ENCODE measurements around the gene TAS1R3. TPM values are rescaled to one million over a fixed set of nuclear protein-coding genes. Genes with fewer than 3 reads are reported as not detected.

The TAS1R3 gene
- total and polyA plus RNA-seq, 10 of the 15 experiments (the other 5 are each of a cell fraction or from before 2014, with no cell fraction given) = 0.04 to 0.51 (median 0.08) TPM; not detected in 3

DNA sequence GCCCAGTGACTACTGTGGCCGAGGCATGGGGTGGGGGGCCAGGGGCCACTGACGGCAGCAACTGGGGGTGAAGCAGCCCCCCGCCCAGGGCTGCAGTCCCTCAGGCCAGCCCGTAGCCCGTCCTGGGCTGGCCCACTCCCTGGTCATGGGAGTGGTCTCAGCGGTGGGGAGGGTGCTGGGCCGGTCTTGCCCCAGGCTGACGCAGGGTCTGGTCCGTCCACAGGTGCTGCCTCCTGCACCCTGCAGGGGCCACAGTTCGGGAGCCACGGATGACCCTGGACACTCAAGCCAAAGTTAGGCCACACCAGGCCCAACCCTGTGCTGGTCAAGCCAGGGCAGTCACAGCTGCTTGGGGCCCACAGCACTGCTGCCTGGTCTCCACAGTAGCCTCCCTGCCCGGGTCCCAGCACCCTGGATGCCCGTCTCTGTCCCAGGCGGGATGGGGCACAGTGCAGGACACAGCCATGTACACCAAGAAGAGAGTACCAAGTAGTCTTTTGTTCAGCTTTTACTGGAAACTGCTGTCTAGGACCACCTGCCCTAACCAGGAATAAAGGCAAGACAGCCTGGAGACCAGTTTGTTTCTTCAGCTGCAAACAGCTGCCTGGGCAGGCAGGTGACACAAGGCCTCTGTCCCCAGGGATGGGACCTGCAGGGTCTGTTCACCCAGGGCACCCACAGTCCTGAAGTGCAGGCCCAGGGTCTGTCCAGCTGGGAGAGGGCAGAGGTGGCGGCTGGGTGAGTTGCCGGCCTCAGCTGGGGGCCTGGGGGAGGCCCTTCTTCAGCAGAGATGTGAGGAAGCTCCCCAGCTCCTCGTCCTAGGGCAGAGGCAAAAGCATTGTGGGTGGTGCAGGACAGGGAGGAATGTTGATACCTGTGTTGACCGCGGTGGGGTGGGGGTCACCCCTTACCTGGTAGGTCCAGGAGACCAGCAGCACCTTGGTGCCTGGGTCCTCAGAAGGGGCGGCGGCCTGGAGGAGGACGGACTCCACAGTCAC is 19.7 kb upstream of the TAS1R3 start:
- FAIRE-seq (no peak), ATAC-seq (no peak), DNase-seq (ENCODE audit: low read depth, low spot score) (no peak)
- no TSS peak for BruUV-seq (replicated peaks)
- peak; percentile 69 for TF ChIP-seq POLR2A (IDR thresholded peaks at IDR 0.05; ENCODE audit: low read depth, low read length)
- TF ChIP-seq TCF7 (IDR thresholded peaks at IDR 0.05; ENCODE audit: borderline replicate concordance) = no peak
- ChIA-PET SMC1A (ENCODE audit: uncharacterized antibody, unreplicated experiment) (no interaction called here), CTCF (no interaction called here), RAD21 (ENCODE audit: unreplicated experiment) (no interaction called here), POLR2A (interaction anchor here (0.6 kb wide), 1 partner anchor 38 kb away, joined by 5 read pairs; the partner anchor contains the start of gene UBE2J2)
- in situ Hi-C loops (cut with MboI) = no loop called here
- Histone ChIP-seq H3K4me3 (no peak overlapping the region), H3K27ac (ENCODE audit: control insufficient read depth, insufficient read depth) (no peak overlapping the region), H3K9me3 (replicated peaks; ENCODE audit: control insufficient read depth, insufficient read depth, low read length) (no peaks in the 10 kb centered on the region), H3K79me2 (ENCODE audit: control insufficient read depth, insufficient read depth, low read length) (peaks cover 16% of the 10 kb centered on the region), H4K20me1 (ENCODE audit: control insufficient read depth, insufficient read depth) (no peaks in the 10 kb centered on the region), H3K27me3 (replicated peaks in 1 of 2; ENCODE audit: control insufficient read depth in 2 of 2, insufficient read depth in 2 of 2, low read length in 1 of 2) (no peaks in the 10 kb centered on the region), H2AFZ (ENCODE audit: control insufficient read depth, low read depth, low read length) (no peak overlapping the region), H3K36me3 (ENCODE audit: control insufficient read depth in 2 of 2, insufficient read depth in 2 of 2, low read length in 1 of 2) (peaks cover 3 to 34% of the 10 kb centered on the region in 2 experiments; a peak in 3 of 4 replicates), H3K9ac (ENCODE audit: control insufficient read depth, insufficient read depth, low read length) (no peak overlapping the region), H3K4me1 (ENCODE audit: control insufficient read depth, insufficient read depth, low read length) (peaks cover 8% of the 10 kb centered on the region), H3K4me2 (ENCODE audit: control insufficient read depth, insufficient read depth) (no peak overlapping the region)
- intact Hi-C loops (cut with micrococcal nuclease; ENCODE audit: unreplicated experiment) = no loop called here
- 83% methylated on average over 13 of the region's 22 CpGs for WGBS (ENCODE audit: insufficient coverage, insufficient replicate concordance, low lambda C conversion rate, missing lambda C conversion rate)

DNA sequence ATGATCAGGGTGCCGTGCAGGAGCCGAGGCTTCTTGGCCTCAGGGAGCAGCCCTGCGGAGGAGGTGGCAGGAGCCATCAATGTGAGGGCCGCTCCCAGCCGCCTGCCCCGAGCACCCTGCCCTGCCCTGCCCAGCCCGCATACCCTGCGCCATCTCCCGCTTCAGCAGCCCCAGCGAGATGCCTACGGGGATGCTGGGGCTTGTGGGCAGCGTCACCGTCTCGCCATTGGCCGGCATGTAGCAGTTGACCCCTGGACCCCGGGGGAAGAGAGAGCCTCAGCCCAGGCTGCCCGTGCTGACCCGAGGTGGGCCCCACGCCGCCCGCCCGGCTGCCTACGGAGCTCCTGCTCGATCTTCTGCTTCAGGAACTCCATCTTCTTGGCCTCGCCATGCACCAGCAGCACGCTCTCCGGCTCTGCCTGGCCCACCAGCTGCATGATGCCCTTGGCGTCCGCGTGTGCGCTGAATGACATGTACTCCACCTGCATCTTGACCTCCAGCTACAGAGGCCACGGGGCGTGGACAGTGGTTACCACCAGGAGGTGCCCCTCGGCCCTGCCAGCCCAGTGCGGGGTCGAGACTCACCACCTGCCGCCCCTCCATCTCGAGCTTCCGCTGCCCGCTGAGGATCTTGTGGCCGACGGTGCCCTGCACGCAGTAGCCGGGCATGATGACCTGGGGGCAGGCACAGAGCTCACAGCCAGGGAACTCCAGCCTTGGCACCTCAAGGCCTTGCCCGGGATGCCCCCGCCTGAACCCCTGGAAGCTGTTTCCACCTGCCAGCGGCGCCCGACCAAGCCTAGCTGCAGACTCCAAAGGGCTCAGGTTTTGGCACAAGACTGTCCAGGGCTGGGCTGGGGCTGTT is 18.4 kb upstream of the TAS1R3 start:
- no peaks in the 10 kb centered on the region for H3K27me3 ChIP-seq (replicated peaks in 1 of 2; ENCODE audit: control insufficient read depth in 2 of 2, insufficient read depth in 2 of 2, low read length in 1 of 2)
- peaks cover 3 to 34% of the 10 kb centered on the region in 2 experiments; a peak in 3 of 4 replicates for H3K36me3 ChIP-seq (ENCODE audit: control insufficient read depth in 2 of 2, insufficient read depth in 2 of 2, low read length in 1 of 2)
- CTCF ChIA-PET = no interaction called here
- intact Hi-C loops (cut with micrococcal nuclease; ENCODE audit: unreplicated experiment) = no loop called here
- DNase-seq (ENCODE audit: low read depth, low spot score) (no peak), ATAC-seq (no peak), FAIRE-seq (no peak)
- H3K4me2 ChIP-seq (ENCODE audit: control insufficient read depth, insufficient read depth) = no peak overlapping the region
- BruUV-seq (replicated peaks) = TSS peak; percentile 45
- 90% methylated on average over 49 of the region's 49 CpGs for WGBS (ENCODE audit: insufficient coverage, insufficient replicate concordance, low lambda C conversion rate, missing lambda C conversion rate)
- H3K9me3 ChIP-seq (replicated peaks; ENCODE audit: control insufficient read depth, insufficient read depth, low read length) = no peaks in the 10 kb centered on the region
- H3K9ac ChIP-seq (ENCODE audit: control insufficient read depth, insufficient read depth, low read length) = no peak overlapping the region
- H2AFZ ChIP-seq (ENCODE audit: control insufficient read depth, low read depth, low read length) = no peak overlapping the region
- no peaks in the 10 kb centered on the region for H3K4me1 ChIP-seq (ENCODE audit: control insufficient read depth, insufficient read depth, low read length)
- RAD21 ChIA-PET (ENCODE audit: unreplicated experiment) = no interaction called here
- H3K27ac ChIP-seq (ENCODE audit: control insufficient read depth, insufficient read depth) = no peak overlapping the region
- H3K79me2 ChIP-seq (ENCODE audit: control insufficient read depth, insufficient read depth, low read length) = peaks cover 6% of the 10 kb centered on the region
- POLR2A ChIA-PET = no interaction called here
- in situ Hi-C loops (cut with MboI) = no loop called here
- no peaks in the 10 kb centered on the region for H4K20me1 ChIP-seq (ENCODE audit: control insufficient read depth, insufficient read depth)
- SMC1A ChIA-PET (ENCODE audit: uncharacterized antibody, unreplicated experiment) = no interaction called here
- H3K4me3 ChIP-seq = no peak overlapping the region
- TF ChIP-seq NFXL1 (IDR thresholded peaks at IDR 0.05; ENCODE audit: borderline replicate concordance) (no peak), RAD21 (IDR thresholded peaks at IDR 0.05; ENCODE audit: insufficient read depth, low read depth, low read length) (no peak), POU2F2 (IDR thresholded peaks at IDR 0.05; ENCODE audit: borderline replicate concordance, low read depth, low read length) (no peak), SIN3A (IDR thresholded peaks at IDR 0.05; ENCODE audit: low read depth, low read length) (no peak), MTA2 (IDR thresholded peaks at IDR 0.05; ENCODE audit: low read depth) (no peak), RELA (IDR thresholded peaks at IDR 0.05; ENCODE audit: borderline replicate concordance, partially characterized antibody) (no peak), ZZZ3 (IDR thresholded peaks at IDR 0.05; ENCODE audit: control insufficient read depth, insufficient read length, low read depth) (no peak), SIX5 (IDR thresholded peaks at IDR 0.05; ENCODE audit: low read depth, low read length, severe bottlenecking) (no peak), POLR2A (IDR thresholded peaks at IDR 0.05; ENCODE audit: low read depth, low read length) (peak; percentile 37), POLR2AphosphoS2 (IDR thresholded peaks at IDR 0.05; ENCODE audit: low read depth, low read length) (0 out of 2 replicates have a peak, but pooled peaks have one; percentile 16), NFYB (IDR thresholded peaks at IDR 0.05; ENCODE audit: insufficient read depth, low read depth, low read length) (no peak), POLR2AphosphoS5 (IDR thresholded peaks at IDR 0.05; ENCODE audit: low read length) (peak; percentile 51; the same call in 1 of the 2 replicates)
- TF ChIP-seq, protein P1, sequence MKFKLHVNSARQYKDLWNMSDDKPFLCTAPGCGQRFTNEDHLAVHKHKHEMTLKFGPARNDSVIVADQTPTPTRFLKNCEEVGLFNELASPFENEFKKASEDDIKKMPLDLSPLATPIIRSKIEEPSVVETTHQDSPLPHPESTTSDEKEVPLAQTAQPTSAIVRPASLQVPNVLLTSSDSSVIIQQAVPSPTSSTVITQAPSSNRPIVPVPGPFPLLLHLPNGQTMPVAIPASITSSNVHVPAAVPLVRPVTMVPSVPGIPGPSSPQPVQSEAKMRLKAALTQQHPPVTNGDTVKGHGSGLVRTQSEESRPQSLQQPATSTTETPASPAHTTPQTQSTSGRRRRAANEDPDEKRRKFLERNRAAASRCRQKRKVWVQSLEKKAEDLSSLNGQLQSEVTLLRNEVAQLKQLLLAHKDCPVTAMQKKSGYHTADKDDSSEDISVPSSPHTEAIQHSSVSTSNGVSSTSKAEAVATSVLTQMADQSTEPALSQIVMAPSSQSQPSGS (IDR thresholded peaks at IDR 0.05; ENCODE audit: low read length) = no peak

All from GM12878 (cell line).